HG02870 (cell line): ENCODE data around the gene SYNDIG1.

Experiments
- ATAC-seq: cut with Tn5 transposase; IDR thresholded peaks from one replicate; pipeline ENCODE4 v1.9.1; 2021; ENCODE audit warnings: mild to moderate bottlenecking, moderate library complexity; ENCODE audit not compliant: unreplicated experiment

Gene SYNDIG1

DNA sequence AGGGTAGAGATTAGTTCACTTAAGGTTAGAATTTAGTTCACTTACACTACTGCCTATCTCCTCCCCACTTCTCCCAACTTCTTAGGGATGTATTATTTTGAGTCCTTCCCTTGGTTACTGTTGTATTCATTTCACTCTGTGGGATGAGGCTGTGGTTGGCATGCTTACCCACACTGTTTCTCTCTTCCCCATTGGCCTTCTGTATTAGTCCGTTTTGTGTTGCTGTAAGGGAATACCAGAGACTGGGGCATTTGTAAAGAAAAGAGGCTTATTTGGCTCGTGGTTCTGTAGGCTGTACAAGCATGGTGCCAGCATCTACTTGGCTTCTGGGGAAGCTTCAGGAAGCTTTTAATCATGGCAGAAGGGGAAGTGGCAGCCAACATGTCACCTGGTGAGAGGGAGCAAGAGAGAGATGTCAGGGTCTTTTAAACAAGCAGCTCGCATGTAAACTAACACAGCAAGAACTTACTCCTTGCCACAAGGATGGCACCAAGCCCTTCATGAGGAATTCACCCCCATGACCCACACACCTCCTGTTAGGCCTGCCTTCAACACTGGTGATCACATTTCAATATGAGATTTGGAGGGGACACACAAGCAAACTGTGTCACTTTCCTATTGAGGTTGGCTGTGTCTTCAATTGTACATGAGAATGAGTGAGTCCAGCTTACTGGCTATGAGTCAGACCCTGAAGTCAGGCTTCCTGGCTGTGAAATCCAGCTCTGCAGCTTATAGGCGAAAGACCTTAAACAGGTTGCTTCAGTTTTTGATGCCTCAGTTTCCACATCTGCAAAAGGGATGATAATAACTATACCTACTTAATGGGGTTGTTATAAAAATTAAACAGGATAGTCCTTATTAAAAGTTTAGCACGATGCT lies 53.3 kb downstream of the SYNDIG1 start:
- no peak for ATAC-seq

- ATAC-seq: no peak
Measured at GRCh38 chr20:24523661-24524060, 54.2 kb downstream of the SYNDIG1 start.

GRCh38 chr20:24528583-24529368 lies 59.3 kb downstream of the SYNDIG1 start:
- ATAC-seq: no peak

DNA sequence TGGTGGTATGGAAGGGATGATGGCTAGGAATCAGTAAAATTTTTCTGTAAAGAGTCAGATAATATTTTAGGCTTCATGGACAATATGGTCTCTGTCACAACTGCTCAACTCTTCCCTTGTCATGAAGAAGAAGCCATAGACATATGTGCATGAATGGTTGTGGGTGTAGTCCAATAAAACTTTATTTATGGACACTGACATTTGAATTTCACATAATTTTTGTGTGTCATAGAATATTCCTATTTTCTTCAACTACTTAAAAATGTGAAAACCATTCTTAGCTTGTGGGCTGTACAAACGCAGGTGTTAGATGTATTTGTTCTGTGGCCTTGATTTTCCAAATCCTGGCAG lies 59.9 kb downstream of the SYNDIG1 start:
- no peak for ATAC-seq

GRCh38 chr20:24530131-24530680 lies 60.8 kb downstream of the SYNDIG1 start:
- ATAC-seq: no peak

- no peak for ATAC-seq
Measured at GRCh38 chr20:24531202-24531601, 61.8 kb downstream of the SYNDIG1 start.

- no peak for ATAC-seq
Measured at GRCh38 chr20:24531631-24532419, 62.4 kb downstream of the SYNDIG1 start.

- ATAC-seq: no peak
Measured at GRCh38 chr20:24533449-24533848, 64.0 kb downstream of the SYNDIG1 start.

- ATAC-seq: no peak
Measured at GRCh38 chr20:24534282-24534681, 64.9 kb downstream of the SYNDIG1 start.

DNA sequence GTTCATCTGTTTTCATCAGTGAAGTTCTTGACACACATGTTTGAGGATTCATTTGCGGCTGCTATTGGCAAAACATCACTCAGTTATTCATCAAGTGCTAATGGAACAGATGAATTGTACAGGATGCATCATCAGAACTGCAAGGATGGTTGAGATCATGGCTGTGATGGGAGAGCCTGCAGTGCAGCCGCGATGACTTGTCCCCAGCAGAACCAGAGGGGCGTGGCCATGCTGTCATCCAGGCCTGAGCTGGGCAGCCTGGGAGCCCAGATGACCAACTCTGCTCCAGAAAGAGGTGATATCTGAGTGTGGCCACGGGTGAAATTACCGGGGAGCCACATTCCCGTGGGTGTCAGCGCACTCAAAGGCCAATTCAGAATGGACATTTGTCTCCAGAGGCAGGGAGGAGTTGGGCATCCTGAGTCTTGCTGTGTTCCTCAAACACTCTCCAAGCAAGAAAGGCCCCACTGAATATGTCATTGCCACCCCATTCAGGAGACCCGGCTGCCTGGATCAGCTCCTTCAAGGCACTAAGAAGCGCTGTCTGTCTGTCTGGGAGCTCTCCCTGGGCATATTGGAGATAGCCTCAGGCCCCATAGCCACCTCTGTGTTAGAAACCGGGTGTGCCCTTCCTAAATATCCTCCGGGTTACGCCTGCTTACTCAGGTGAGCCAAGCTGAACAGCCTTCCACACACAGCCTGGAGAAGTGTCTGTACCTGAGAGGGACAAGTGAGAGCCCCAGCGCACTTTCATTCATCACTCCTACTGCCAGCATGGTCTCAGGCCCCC lies 66.7 kb downstream of the SYNDIG1 start:
- no peak for ATAC-seq

DNA sequence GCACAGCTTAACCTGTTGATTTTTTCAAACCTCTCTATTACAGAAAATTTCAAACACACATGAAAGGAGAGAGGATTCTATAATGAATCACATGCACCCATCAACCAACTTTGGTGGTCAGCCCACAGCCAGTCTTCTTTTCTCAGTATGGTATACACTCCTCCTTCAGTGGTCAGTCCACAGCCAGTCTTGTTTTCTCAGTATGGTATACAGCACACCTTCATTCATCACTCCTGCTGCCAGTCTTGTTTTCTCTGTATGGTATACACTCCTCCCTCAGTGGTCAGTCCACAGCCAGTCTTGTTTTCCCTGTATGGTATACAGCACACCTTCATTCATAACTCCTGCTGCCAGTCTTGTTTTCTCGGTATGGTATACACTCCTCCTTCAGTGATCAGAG lies 67.8 kb downstream of the SYNDIG1 start:
- ATAC-seq: no peak

- no peak for ATAC-seq
Measured at GRCh38 chr20:24542721-24543120, 73.3 kb downstream of the SYNDIG1 start.

DNA sequence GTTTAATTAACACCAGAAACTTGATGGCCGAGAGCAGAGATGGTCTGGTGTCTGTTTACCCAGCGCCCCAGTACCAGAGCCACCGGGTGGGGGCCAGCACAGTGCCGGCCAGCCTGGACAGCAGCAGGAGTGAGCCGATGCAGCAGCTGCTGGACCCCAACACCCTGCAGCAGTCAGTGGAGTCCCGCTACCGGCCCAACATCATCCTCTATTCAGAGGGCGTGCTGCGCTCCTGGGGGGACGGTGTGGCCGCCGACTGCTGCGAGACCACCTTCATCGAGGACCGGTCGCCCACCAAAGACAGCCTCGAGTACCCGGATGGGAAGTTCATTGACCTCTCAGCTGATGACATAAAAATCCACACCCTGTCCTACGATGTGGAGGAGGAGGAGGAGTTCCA lies 73.7 kb downstream of the SYNDIG1 start:
- no peak for ATAC-seq

- no peak for ATAC-seq
Measured at GRCh38 chr20:24543741-24544140, 74.3 kb downstream of the SYNDIG1 start.

GRCh38 chr20:24544371-24544770 lies 74.9 kb downstream of the SYNDIG1 start:
- no peak for ATAC-seq

DNA sequence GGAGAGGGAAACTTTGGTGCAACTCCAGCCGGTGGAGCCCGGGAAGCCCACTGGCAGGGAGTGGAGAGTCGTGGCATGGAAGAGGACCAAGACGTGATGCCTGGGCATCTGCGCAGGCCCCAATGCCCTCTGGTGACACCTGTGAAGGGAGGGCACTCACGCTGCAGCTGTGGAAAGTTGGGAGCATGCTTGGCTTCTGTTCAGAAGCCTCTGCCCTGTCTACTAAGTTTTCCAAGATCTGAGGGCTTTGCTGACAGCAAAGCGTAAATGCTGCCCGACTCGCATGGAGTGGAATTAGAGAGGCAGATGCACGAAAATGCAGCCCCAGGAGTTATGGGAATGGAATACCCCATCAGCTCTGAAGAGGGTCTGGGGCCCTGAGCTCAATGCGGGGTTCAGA lies 75.7 kb downstream of the SYNDIG1 start:
- ATAC-seq: no peak

GRCh38 chr20:24546232-24546892 lies 76.9 kb downstream of the SYNDIG1 start:
- ATAC-seq: no peak

DNA sequence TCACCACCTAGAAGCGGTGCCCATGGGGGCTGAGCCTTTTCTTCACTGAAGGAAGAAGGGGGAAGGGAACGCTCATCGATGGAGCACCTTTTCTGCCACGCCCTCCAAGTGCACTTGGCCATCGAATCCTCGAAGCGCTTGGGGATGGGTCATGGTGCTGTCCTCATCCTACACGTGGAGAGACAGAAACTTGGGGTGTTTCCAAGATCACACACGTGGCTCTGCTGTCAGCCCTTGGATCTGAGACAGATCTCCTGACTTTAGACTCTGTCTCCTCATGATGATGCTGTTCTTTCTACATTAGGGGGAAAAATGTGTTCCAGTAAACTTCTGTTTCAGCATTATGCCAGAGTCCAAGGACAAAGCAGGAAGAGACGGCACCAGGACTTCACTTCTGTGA lies 78.5 kb downstream of the SYNDIG1 start:
- no peak for ATAC-seq

GRCh38 chr20:24559114-24559732 lies 89.8 kb downstream of the SYNDIG1 start:
- ATAC-seq: no peak
